Measurements from ENCODE around the gene TRMT2A. TPM values are rescaled to one million over a fixed set of nuclear protein-coding genes. Genes with fewer than 3 reads are reported as not detected.

The TRMT2A gene
- total RNA-seq, 1 donor from 2014 or later, result 44.8 TPM

GRCh38 chr22:20089226-20089976 is 27.6 kb downstream of the TRMT2A start:
- Mint-ChIP-seq H3K9me3 (ENCODE audit: unreplicated experiment) (no peaks in the 10 kb centered on the region), H3K27ac (ENCODE audit: unreplicated experiment) (no peak overlapping the region), H3K4me1 (ENCODE audit: unreplicated experiment) (peaks cover 6% of the 10 kb centered on the region), H3K27me3 (ENCODE audit: unreplicated experiment) (peaks cover 10% of the 10 kb centered on the region), H3K4me3 (ENCODE audit: unreplicated experiment) (peak overlapping the region; percentile 59), H3K36me3 (ENCODE audit: low read depth, unreplicated experiment) (peaks cover 68% of the 10 kb centered on the region)
- TF ChIP-seq, protein P1, sequence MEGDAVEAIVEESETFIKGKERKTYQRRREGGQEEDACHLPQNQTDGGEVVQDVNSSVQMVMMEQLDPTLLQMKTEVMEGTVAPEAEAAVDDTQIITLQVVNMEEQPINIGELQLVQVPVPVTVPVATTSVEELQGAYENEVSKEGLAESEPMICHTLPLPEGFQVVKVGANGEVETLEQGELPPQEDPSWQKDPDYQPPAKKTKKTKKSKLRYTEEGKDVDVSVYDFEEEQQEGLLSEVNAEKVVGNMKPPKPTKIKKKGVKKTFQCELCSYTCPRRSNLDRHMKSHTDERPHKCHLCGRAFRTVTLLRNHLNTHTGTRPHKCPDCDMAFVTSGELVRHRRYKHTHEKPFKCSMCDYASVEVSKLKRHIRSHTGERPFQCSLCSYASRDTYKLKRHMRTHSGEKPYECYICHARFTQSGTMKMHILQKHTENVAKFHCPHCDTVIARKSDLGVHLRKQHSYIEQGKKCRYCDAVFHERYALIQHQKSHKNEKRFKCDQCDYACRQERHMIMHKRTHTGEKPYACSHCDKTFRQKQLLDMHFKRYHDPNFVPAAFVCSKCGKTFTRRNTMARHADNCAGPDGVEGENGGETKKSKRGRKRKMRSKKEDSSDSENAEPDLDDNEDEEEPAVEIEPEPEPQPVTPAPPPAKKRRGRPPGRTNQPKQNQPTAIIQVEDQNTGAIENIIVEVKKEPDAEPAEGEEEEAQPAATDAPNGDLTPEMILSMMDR (IDR thresholded peaks at IDR 0.05; ENCODE audit: unreplicated experiment), result no peak
- no peak for DNase-seq (ENCODE audit: low spot score)

DNA sequence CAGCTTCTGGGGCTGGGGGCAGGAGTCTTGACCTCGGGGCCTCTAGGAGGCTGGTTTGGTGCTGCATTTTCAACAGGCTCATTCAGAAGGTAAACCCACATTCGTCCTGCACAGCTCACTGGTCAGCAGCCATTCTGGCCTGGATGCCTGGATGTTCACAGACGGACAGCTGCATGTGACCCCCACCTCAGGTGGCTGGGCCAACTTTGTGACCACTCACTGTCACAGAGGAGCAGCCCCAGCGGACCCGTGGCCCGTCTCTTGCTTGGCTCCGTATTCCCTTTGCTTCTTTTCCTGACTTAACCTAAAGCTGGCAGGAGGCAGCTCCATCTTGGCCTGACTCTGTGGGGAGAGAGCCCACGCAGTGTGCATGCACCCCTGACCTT is 28.8 kb downstream of the TRMT2A start:
- peaks cover 10% of the 10 kb centered on the region for H3K27me3 Mint-ChIP-seq (ENCODE audit: unreplicated experiment)
- H3K4me1 Mint-ChIP-seq (ENCODE audit: unreplicated experiment), result peaks cover 17% of the 10 kb centered on the region
- no peak overlapping the region for H3K4me3 Mint-ChIP-seq (ENCODE audit: unreplicated experiment)
- H3K9me3 Mint-ChIP-seq (ENCODE audit: unreplicated experiment), result no peaks in the 10 kb centered on the region
- peaks cover 61% of the 10 kb centered on the region for H3K36me3 Mint-ChIP-seq (ENCODE audit: low read depth, unreplicated experiment)
- DNase-seq (ENCODE audit: low spot score), result no peak
- no peak overlapping the region for H3K27ac Mint-ChIP-seq (ENCODE audit: unreplicated experiment)
- TF ChIP-seq, protein P1 (IDR thresholded peaks at IDR 0.05; ENCODE audit: unreplicated experiment), result no peak

DNA sequence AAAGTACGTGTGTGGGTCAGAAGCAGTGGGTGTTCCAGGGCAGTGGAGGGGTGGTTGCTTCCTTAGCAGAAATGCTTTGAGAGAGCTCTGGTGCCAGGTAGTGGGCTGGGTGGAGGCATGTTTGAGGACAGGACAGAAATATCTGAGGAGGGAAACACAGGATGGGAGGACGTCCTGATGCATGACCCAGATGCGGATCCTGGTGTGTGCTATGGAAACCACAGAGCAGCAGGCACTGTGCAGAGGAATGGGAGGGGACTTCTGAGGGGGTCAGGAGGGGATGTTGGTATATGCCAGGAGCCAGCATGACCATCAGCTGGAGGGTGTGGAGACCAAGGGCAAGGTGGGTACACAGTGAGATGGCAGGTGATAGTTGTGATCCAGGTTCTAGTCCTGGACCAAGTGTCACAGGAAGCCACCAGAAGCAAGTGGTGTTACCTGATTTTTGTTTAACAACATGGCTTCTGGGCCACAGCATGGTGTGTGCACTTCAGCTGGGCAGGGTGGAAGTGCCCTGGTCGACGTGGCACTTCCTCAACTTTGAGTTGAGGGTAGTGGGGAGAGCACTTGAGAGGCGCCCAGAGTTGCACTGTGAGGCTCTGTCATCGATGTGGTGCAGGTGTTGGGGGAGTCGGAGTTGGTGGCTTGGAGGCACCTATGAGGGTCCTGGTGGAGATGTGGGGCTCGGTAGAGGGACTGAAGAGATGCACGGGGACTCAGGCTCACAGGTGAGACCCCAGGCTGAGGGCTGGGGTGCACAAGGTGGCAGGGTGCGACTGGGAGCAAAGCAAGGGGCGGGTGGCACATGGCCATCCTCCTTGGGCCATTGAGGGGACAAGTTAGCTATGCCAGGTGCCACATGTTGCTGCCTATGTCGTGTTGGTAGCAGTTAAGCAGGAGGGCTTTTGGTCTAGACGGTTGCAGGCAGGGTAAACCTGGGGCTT is 29.4 kb downstream of the TRMT2A start:
- TF ChIP-seq, protein P1 (IDR thresholded peaks at IDR 0.05; ENCODE audit: unreplicated experiment), result no peak
- peak overlapping the region; percentile 72 for H3K4me3 Mint-ChIP-seq (ENCODE audit: unreplicated experiment)
- peaks cover 24% of the 10 kb centered on the region for H3K4me1 Mint-ChIP-seq (ENCODE audit: unreplicated experiment)
- peaks cover 64% of the 10 kb centered on the region for H3K36me3 Mint-ChIP-seq (ENCODE audit: low read depth, unreplicated experiment)
- H3K27ac Mint-ChIP-seq (ENCODE audit: unreplicated experiment), result peak overlapping the region; percentile 77
- peaks cover 13% of the 10 kb centered on the region for H3K27me3 Mint-ChIP-seq (ENCODE audit: unreplicated experiment)
- no peaks in the 10 kb centered on the region for H3K9me3 Mint-ChIP-seq (ENCODE audit: unreplicated experiment)
- no peak for DNase-seq (ENCODE audit: low spot score)

GRCh38 chr22:20086763-20087162 is 30.3 kb downstream of the TRMT2A start:
- H3K36me3 Mint-ChIP-seq (ENCODE audit: low read depth, unreplicated experiment), result peaks cover 62% of the 10 kb centered on the region
- H3K4me1 Mint-ChIP-seq (ENCODE audit: unreplicated experiment), result peaks cover 28% of the 10 kb centered on the region
- peak overlapping the region; percentile 77 for H3K27ac Mint-ChIP-seq (ENCODE audit: unreplicated experiment)
- no peaks in the 10 kb centered on the region for H3K9me3 Mint-ChIP-seq (ENCODE audit: unreplicated experiment)
- TF ChIP-seq, protein P1 (IDR thresholded peaks at IDR 0.05; ENCODE audit: unreplicated experiment), result no peak
- peak overlapping the region; percentile 70 for H3K4me3 Mint-ChIP-seq (ENCODE audit: unreplicated experiment)
- H3K27me3 Mint-ChIP-seq (ENCODE audit: unreplicated experiment), result peaks cover 11% of the 10 kb centered on the region
- DNase-seq (ENCODE audit: low spot score), result no peak

All from endothelial cell (in vitro differentiated cells).